Measurements from ENCODE around the gene ACSS3. TPM values are rescaled to one million over a fixed set of nuclear protein-coding genes. Genes with fewer than 3 reads are reported as not detected.

ACSS3 gene
- total RNA-seq, 1 donor from 2014 or later, result 15.7 TPM

DNA sequence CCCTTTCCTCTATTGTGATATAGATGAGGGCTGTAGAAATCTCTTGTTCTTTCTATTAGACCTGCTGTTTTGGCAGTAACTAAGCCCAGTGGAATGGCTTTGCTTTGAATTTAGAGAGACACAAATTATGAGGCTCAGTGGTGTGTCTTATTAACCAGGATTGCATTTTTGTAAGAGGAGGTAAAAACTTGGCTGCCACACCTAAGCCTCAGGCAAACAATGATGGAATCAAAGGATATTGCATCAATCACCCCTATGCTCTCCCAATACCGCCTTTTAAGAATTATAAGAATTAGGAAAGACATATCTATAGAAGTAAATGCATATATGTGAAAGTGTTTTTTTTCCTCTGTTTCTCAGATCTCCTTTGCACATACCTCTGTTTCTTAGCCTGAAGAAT is 63.3 kb downstream of the ACSS3 start:
- H3K4me1 Mint-ChIP-seq, result no peaks in the 10 kb centered on the region
- peaks cover 4% of the 10 kb centered on the region for H3K9me3 Mint-ChIP-seq
- no peak overlapping the region for H3K27ac Mint-ChIP-seq (ENCODE audit: unreplicated experiment)
- H3K4me3 Mint-ChIP-seq, result no peak overlapping the region
- no peaks in the 10 kb centered on the region for H3K27me3 Mint-ChIP-seq (ENCODE audit: low read depth)
- TF ChIP-seq, protein P1, sequence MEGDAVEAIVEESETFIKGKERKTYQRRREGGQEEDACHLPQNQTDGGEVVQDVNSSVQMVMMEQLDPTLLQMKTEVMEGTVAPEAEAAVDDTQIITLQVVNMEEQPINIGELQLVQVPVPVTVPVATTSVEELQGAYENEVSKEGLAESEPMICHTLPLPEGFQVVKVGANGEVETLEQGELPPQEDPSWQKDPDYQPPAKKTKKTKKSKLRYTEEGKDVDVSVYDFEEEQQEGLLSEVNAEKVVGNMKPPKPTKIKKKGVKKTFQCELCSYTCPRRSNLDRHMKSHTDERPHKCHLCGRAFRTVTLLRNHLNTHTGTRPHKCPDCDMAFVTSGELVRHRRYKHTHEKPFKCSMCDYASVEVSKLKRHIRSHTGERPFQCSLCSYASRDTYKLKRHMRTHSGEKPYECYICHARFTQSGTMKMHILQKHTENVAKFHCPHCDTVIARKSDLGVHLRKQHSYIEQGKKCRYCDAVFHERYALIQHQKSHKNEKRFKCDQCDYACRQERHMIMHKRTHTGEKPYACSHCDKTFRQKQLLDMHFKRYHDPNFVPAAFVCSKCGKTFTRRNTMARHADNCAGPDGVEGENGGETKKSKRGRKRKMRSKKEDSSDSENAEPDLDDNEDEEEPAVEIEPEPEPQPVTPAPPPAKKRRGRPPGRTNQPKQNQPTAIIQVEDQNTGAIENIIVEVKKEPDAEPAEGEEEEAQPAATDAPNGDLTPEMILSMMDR (conservative IDR thresholded peaks at IDR 0.05), result no peak
- H3K36me3 Mint-ChIP-seq (ENCODE audit: low read depth), result peaks cover 6% of the 10 kb centered on the region
- DNase-seq (ENCODE audit: low read depth, low spot score), result no peak

GRCh38 chr12:81143057-81143456 is 65.2 kb downstream of the ACSS3 start:
- Mint-ChIP-seq H3K9me3 (peaks cover 4% of the 10 kb centered on the region), H3K4me1 (peaks cover 14% of the 10 kb centered on the region), H3K27ac (ENCODE audit: unreplicated experiment) (no peak overlapping the region), H3K4me3 (no peak overlapping the region), H3K27me3 (ENCODE audit: low read depth) (no peaks in the 10 kb centered on the region), H3K36me3 (ENCODE audit: low read depth) (peaks cover 9% of the 10 kb centered on the region)
- DNase-seq (ENCODE audit: low read depth, low spot score), result no peak
- TF ChIP-seq, protein P1 (conservative IDR thresholded peaks at IDR 0.05), result no peak

DNA sequence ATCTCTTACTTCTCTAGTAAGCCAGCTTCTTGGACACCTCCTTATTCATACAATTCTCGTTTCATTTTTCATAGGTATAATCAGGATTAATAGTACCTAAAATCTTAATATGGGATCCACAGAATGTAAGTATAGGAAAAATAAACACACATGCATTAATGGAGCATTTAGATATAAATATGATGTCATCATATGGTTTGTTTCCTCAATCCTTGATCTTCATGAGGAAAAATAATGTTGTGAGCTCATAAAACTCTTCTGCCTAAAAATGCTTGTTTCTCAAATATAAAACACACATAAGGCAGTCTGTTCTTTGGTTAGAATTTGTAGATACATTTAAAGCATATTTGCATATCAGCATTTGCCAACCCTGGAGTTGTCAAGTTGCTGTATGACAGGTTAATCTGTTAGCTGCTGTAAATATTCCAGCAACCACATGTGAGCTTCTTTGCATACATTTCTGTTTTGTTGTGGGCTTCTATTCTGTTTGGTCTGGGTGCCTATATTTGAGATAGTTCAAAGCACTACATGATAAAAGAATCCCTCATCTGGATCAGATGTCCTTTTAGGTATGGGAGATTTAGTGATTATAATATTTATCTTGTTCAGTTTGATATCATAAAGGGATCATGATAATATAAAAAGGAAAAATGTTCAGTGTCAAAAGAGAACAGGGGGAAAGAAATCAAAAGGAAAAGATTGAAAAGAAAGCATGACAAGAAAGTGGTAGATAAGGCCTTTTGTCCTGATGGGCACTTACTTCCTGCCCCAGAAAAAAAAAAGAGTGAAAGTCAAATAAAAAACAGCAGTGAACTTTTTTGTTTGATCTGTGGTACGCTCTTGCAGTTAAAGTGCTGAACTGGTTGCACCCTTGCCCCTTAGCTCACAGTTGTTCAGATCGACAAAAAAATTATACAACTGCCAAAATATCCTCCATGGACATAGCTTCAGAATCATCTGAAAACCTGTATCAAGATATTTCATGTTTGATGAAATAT is 68.6 kb downstream of the ACSS3 start:
- H3K27ac Mint-ChIP-seq (ENCODE audit: unreplicated experiment), result peak overlapping the region; percentile 86
- peaks cover 14% of the 10 kb centered on the region for H3K4me1 Mint-ChIP-seq
- no peaks in the 10 kb centered on the region for H3K27me3 Mint-ChIP-seq (ENCODE audit: low read depth)
- no peak overlapping the region for H3K4me3 Mint-ChIP-seq
- peaks cover 9% of the 10 kb centered on the region for H3K36me3 Mint-ChIP-seq (ENCODE audit: low read depth)
- no peak for DNase-seq (ENCODE audit: low read depth, low spot score)
- TF ChIP-seq, protein P1 (conservative IDR thresholded peaks at IDR 0.05), result no peak
- H3K9me3 Mint-ChIP-seq, result peaks cover 4% of the 10 kb centered on the region

DNA sequence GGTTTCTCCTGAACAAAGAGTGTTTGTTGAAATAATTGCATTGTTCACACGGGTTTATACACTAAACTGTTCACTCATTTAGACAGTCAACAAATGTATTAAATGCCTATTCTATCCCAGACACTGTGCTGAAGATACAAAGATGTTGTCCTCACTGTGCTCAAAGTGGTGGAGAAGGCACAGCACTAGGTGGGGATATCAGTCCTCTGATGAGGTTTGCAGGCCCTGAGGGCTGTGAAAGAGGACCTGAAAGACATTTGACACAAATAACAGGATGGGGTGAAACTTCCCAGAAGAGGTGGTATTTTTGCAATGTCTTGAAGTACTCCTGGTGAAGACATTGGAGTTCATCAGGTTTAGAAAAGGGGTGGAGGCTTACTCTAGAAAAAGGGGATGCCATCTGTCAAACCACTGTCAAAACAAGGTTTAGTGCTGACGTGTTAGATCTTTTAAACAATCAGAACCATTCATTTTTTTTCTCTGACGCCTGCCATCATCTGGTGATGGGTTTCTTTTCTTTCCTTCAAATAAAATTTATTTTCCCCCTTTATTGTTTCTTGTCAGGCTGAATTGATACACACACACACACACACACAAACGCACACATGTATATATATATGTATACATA is 69.5 kb downstream of the ACSS3 start:
- Mint-ChIP-seq H3K4me1 (peaks cover 14% of the 10 kb centered on the region), H3K9me3 (peaks cover 4% of the 10 kb centered on the region), H3K27me3 (ENCODE audit: low read depth) (no peaks in the 10 kb centered on the region), H3K27ac (ENCODE audit: unreplicated experiment) (peak overlapping the region; percentile 86), H3K4me3 (no peak overlapping the region), H3K36me3 (ENCODE audit: low read depth) (peaks cover 9% of the 10 kb centered on the region)
- no peak for DNase-seq (ENCODE audit: low read depth, low spot score)
- TF ChIP-seq, protein P1 (conservative IDR thresholded peaks at IDR 0.05), result no peak

GRCh38 chr12:81150382-81150781 is 72.5 kb downstream of the ACSS3 start:
- no peak for DNase-seq (ENCODE audit: low read depth, low spot score)
- H3K4me1 Mint-ChIP-seq, result peaks cover 14% of the 10 kb centered on the region
- H3K4me3 Mint-ChIP-seq, result no peak overlapping the region
- TF ChIP-seq, protein P1 (conservative IDR thresholded peaks at IDR 0.05), result no peak
- H3K36me3 Mint-ChIP-seq (ENCODE audit: low read depth), result peaks cover 4% of the 10 kb centered on the region
- H3K27me3 Mint-ChIP-seq (ENCODE audit: low read depth), result no peaks in the 10 kb centered on the region
- no peak overlapping the region for H3K27ac Mint-ChIP-seq (ENCODE audit: unreplicated experiment)
- H3K9me3 Mint-ChIP-seq, result no peaks in the 10 kb centered on the region

All from neural crest cell (in vitro differentiated cells).